Vein endothelial cell (primary cell): ENCODE measurements around the gene NEDD8. TPM values are rescaled to one million over a fixed set of nuclear protein-coding genes. Genes with fewer than 3 reads are reported as not detected.

Experiments used
- small RNA-seq: library from RNA; depleted of rRNA; stranded (forward); fragments of <200 nt; gene quantifications from one replicate; pipeline ENCODE3, GENCODE V24; 2012
- total RNA-seq: library from RNA; depleted of rRNA; stranded (reverse); fragments of >200 nt; gene quantifications from 2 replicates; pipeline ENCODE4 v1.2.3, GENCODE V29; 2012

The NEDD8 gene
- 128 and 131 TPM in 2 replicates for total RNA-seq

GRCh38 chr14:24232121-24232644 lies at the start of gene NEDD8:
Gene NEDD8 (minus strand): TSS chr14:24232367. CDS start chr14:24232267, 100 bp downstream.

GRCh38 chr14:24271134-24271833 lies 39.1 kb upstream of the NEDD8 start, which contains the start of gene RABGGTA:
Gene RABGGTA (minus strand): TSS chr14:24271597. CDS start chr14:24271115, 482 bp downstream.

DNA sequence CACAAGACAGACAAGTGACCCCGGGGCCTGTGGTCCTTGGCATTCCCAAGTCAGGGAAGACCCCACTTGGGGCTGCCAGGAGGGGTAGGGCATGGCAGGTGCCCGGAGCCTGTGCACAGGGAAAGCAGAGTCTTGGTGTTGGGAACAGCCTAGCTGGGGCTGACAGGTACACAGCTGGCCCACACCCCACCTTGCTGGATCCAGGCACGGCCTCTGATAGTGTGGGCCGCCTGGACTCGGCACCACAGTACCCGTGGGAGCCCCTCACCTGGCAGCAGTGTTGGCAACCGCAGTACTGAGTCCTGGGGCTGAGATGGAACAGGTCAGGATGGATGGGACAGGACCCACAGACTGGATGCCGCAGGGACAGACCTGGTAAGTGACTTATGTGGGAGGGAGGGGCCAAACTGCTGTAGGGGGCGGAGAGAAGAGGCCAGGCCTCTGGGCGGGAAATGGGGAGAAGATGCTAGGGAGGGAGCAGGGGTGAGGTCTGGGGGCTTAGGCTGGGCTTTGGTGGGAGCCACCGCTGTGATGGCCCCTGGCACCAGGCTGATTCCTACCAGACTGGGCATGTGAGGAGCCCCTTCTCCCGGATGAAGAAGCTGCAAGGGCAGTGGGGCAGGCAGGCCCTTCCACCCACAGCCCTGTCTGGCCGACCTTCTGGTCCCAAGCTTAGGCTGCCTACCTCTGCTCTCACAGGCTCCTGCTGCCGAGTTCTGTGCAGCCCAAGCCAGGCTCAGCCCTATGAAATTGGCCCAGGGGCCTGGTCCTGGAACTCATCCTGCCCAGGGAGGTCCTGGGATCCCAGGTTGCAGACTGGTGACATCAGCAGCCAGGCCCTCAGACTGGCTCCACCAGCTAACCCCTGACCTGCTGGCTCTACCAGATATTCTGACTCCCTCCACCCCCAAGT lies 30.9 kb upstream of the NEDD8 start, which contains the start of gene TGM1:
TGM1 (minus strand) TSS at position 357 of the 913 bp plus-strand sequence. CDS start 825 bp downstream, outside the sequence.

DNA sequence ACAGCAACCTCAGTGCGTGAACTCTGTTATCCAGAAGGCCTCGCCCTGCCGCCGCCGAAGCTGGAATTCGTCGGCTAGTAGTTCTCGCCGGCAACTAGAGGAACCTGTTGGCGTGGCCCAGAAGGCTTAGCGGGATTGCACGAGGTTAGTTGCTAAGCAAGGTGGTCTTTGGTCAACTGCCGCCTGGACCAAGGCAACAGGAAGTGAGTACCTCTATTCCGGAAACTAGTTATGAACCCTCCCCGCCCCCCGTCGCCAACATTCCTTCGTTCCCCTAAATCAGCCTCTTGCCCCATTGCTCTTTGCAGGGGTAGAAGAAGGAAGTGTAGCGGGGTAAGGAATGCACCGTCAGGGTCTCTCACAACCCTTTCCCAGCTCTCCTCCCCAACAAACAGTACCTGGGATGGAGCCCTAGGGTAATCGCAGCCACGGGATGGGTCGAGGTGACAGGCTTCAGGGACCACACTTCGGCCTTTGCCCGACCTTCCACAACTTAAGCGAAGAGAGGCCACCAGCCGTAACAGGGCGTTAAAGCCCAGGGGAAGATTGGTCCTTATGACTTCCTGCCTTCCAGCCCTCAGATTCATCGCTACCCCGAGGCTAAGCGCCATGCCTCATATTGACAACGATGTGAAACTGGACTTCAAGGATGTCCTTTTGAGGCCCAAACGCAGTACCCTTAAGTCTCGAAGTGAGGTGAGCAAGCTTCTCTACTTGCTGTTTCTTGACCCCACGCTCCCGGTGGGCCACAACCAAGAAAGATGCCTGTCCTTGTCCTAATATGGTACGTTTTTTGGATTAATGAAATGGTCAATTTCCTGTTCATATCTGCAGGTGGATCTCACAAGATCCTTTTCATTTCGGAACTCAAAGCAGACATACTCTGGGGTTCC lies 724 bp upstream of the NEDD8 start, which contains the start of gene GMPR2:
GMPR2 (plus strand) TSS at position 285 of the 893 bp plus-strand sequence; CDS start at position 610, 325 bp downstream.

GRCh38 chr14:24215495-24216344 lies 16.4 kb downstream of the NEDD8 start, which contains the start of gene MDP1:
Gene MDP1 (minus strand): TSS chr14:24216066. CDS start chr14:24215955, 111 bp downstream.

DNA sequence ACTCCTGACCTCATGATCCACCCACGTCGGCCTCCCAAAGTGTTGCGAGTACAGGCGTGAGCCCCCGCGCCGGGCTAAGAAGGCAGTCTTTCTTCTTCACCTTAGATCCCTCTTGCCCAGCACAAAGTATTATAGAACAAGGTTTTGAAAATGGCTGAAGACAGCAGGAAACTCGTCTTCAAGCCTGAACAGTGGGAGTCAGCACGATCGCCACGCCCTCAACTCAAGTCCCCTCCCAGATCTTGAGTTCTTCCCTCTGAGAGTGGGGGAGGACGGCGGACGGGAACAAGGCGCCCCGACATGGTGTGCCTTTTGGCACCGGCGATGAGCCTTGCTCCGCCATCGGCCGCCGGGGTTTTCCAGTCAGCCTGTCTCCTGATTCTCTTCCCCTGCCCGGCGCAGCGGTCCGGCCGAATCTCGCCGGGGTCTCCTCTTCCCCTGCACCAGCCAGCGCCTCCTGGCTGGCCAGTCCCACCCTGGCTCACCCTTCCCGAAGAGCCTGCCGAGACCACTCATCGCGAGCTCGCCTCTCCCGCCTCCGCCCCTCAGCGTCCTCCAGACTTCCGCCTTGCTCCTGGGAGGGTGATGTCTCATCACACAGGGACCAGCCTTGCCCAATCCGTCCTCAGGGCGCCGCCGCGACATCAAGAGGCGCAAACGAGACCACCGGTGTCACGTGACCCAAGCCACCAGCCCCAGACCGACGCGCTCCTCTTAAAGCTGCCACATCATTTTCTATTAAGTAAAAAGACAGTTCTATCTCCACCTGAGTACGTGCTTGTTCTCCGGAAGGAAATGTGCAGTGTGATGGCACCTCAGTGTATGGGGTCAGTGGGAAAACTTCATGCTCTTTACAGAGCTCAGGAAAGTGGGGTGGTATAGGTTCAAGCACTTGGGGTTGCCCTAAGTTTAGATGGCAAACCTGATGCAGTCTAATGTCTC lies 19.0 kb downstream of the NEDD8 start, which contains the start of gene CHMP4A:
CHMP4A (minus strand) TSS at position 565 of the 942 bp plus-strand sequence; CDS start at position 516, 49 bp downstream.

GRCh38 chr14:24195186-24196070 lies 36.7 kb downstream of the NEDD8 start, which contains the start of gene TM9SF1:
Gene TM9SF1 (minus strand): TSS chr14:24195441. CDS start chr14:24195019, 422 bp downstream.

DNA sequence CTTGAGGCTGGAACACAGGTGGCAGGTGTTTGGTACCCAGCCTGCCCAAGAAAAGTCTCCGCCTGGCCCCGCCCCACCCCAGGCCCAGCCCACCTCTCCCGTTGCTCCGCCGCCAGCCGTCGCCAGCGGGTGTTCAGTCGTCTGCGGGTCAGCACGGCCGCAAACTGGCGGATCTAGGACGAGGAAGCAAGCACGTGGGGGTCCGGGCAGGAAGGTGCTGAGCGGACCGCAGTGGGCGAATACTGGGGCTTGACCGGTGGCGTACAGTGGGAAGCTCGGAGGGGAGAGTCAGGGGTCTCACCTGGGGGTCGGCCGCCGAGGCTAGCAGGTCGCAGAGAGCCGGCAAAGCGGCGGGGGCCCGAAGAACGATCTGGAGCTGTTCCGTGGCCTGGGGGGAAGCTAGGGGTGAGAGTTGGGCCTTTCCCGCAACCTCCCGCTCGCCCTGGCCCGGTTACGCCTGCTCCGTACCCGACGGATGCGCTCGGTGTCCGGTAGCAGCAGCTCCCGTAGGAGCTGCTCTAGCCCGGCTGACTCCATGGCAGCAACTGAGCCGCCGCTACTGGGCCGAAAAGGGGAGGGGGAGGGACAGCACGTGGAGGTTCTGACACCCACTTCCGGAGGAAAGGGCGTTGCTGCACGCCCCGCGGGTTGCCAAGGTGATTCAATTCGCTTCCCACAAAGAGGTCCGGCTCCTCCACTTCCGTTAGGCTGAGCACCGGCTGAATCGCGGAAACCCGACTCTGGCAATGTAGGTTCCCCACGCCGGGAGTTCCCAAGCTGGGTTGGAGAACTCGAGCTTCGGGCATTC lies 43.7 kb downstream of the NEDD8 start, which contains the start of gene IPO4:
IPO4 (minus strand) TSS at position 566 of the 808 bp plus-strand sequence; CDS start at position 537, 29 bp downstream.

DNA sequence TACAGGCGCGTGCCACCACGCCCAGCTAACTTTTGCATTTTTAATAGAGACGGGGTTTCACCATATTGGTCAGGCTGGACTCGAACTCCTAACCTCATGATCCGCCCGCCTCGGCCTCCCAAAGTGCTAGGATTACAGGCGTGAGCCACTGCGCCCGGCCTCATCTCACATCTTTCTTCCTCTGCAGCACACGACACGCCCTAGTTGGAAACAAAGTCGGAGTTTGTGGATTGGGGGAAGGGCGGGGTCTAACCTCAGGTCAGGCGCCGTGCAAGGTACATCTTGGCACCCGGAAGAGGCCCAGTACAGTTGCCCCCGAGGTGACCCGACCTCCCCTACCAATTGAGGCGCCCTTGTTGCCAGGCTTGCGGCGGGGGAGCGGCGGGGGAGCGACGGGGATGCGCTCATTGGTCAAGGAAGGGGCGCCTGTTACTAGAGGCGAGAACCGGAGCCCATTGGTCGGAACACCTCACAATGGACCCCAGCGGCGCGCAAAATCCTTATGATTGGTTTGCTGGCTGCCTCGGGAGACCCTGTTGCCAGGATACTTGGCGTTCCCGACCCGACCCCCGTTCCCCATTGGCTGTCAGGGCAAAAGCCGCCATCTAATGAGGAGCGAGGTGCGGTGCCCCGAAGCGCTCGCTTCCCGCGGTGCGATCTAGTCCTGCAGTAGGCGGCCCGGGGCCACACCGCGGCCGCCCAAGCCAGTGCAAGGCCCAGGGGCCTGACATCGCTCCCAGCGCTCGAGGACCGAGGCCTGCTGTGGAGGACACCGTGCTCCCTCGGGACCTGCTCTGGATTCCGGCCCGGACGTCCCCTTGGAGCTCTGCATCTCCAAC lies 60.5 kb downstream of the NEDD8 start, which contains the start of gene REC8:
REC8 (plus strand) TSS at position 659 of the 839 bp plus-strand sequence. CDS start 473 bp downstream, outside the sequence.

Small RNA genes lying within 50 kb of the gene (small RNA-seq; reads per million reads assigned to genes)
- gene AL136295.4 = 0.13 reads per million
- gene CHMP4A = 0.08 reads per million
- gene IPO4 = not detected
- gene MDP1 = not detected

Other genes with a start within 250 kb of the NEDD8 start
- 8.6 and 10.8 TPM in 2 replicates for gene DHRS4L2, start 243.4 kb downstream of the NEDD8 start, total RNA-seq
- gene CARMIL3, start 180.4 kb downstream of the NEDD8 start, total RNA-seq = under 0.01 TPM in 1 of 2 replicates, not detected in the other
- not detected in 2 replicates for gene CPNE6, start 160.8 kb downstream of the NEDD8 start, total RNA-seq
- 3.0 and 8.5 TPM in 2 replicates for gene PCK2, start 138.1 kb downstream of the NEDD8 start, total RNA-seq
- gene DCAF11, start 117.6 kb downstream of the NEDD8 start, total RNA-seq = 47.0 and 51.9 TPM in 2 replicates
- 0.98 and 1.1 TPM in 2 replicates for gene NRL, start 117.4 kb downstream of the NEDD8 start, total RNA-seq
- gene FITM1, start 101.7 kb downstream of the NEDD8 start, total RNA-seq = 0.65 TPM in 1 of 2 replicates, not detected in the other
- 68.6 and 101 TPM in 2 replicates for gene PSME1, start 96.2 kb downstream of the NEDD8 start, total RNA-seq
- gene EMC9, start 90.8 kb downstream of the NEDD8 start, total RNA-seq = 8.5 and 16.3 TPM in 2 replicates
- gene PSME2, start 85.8 kb downstream of the NEDD8 start, total RNA-seq = 54.7 and 62.1 TPM in 2 replicates
- 48.3 and 60.3 TPM in 2 replicates for gene RNF31, start 84.9 kb downstream of the NEDD8 start, total RNA-seq
- gene IRF9, start 71.1 kb downstream of the NEDD8 start, total RNA-seq = 31.0 and 35.6 TPM in 2 replicates
- gene REC8, start 60.3 kb downstream of the NEDD8 start, total RNA-seq = 1.3 and 4.1 TPM in 2 replicates
- gene IPO4, start 43.6 kb downstream of the NEDD8 start, total RNA-seq = 51.3 and 58.8 TPM in 2 replicates
- gene TM9SF1, start 36.9 kb downstream of the NEDD8 start, total RNA-seq = 53.6 and 62.3 TPM in 2 replicates
- gene TSSK4, start 26.7 kb downstream of the NEDD8 start, total RNA-seq = 0.10 TPM in 1 of 2 replicates, not detected in the other
- gene CHMP4A, start 18.9 kb downstream of the NEDD8 start, total RNA-seq = 25.6 and 33.3 TPM in 2 replicates
- gene MDP1, start 16.3 kb downstream of the NEDD8 start, total RNA-seq = 9.1 TPM in 2 replicates
- gene GMPR2, start 562 bp upstream of the NEDD8 start, total RNA-seq = 67.4 and 69.9 TPM in 2 replicates
- 55.5 and 59.4 TPM in 2 replicates for gene TINF2, start 10.3 kb upstream of the NEDD8 start, total RNA-seq
- gene TGM1, start 30.8 kb upstream of the NEDD8 start, total RNA-seq = 0.98 and 1.8 TPM in 2 replicates
- 35.1 and 45.1 TPM in 2 replicates for gene RABGGTA, start 39.2 kb upstream of the NEDD8 start, total RNA-seq
- gene DHRS1, start 67.4 kb upstream of the NEDD8 start, total RNA-seq = 12.4 and 21.6 TPM in 2 replicates
- 32.3 and 34.9 TPM in 2 replicates for gene NOP9, start 67.5 kb upstream of the NEDD8 start, total RNA-seq
- 1.6 and 3.0 TPM in 2 replicates for gene CIDEB, start 75.6 kb upstream of the NEDD8 start, total RNA-seq
- gene LTB4R2, start 77.8 kb upstream of the NEDD8 start, total RNA-seq = 6.5 and 10.6 TPM in 2 replicates
- gene LTB4R, start 79.1 kb upstream of the NEDD8 start, total RNA-seq = 2.9 and 3.2 TPM in 2 replicates
- gene ADCY4, start 102.7 kb upstream of the NEDD8 start, total RNA-seq = 55.1 and 90.2 TPM in 2 replicates
- gene RIPK3, start 107.6 kb upstream of the NEDD8 start, total RNA-seq = 4.2 and 4.9 TPM in 2 replicates
- 11.4 and 20.0 TPM in 2 replicates for gene NFATC4, start 135.8 kb upstream of the NEDD8 start, total RNA-seq
- 14.6 and 28.7 TPM in 2 replicates for gene NYNRIN, start 166.6 kb upstream of the NEDD8 start, total RNA-seq
- gene CBLN3, start 197.3 kb upstream of the NEDD8 start, total RNA-seq = 1.2 and 1.3 TPM in 2 replicates
- 46.6 and 61.7 TPM in 2 replicates for gene KHNYN, start 197.6 kb upstream of the NEDD8 start, total RNA-seq
- 15.0 and 15.8 TPM in 2 replicates for gene SDR39U1, start 210.4 kb upstream of the NEDD8 start, total RNA-seq